Neural cell (in vitro differentiated cells): ENCODE data around the gene MCOLN3. TPM values are rescaled to one million over a fixed set of nuclear protein-coding genes. Genes with fewer than 3 reads are reported as not detected.

ENCODE experiments used
- H2AFZ ChIP-seq: fragments of 200-600, 300-800 bp; sonication (generic), shearing (Covaris generic); 2 replicates; pipeline ENCODE4 v1.6.0; 2014; ENCODE audit warnings: low read depth, mild to moderate bottlenecking, antibody characterized with exemption, low read length, moderate library complexity
- H3F3A ChIP-seq: fragments of 200-600 bp; shearing (Covaris generic); 2 replicates; pipeline ENCODE4 v1.6.1; 2016; ENCODE audit warnings: mild to moderate bottlenecking, moderate library complexity, mixed read lengths, antibody characterized with exemption, low read length; ENCODE audit not compliant: insufficient read depth, poor library complexity, severe bottlenecking
- H3K27ac ChIP-seq: fragments of 200-600, 300-800 bp; sonication (generic), shearing (Covaris generic); 2 replicates; pipeline ENCODE4 v1.5.1; 2014; ENCODE audit warnings: mild to moderate bottlenecking, low read length, moderate library complexity
- H3K27me3 ChIP-seq: fragments of 300-800, 200-600 bp; sonication (generic), shearing (Covaris generic); 2 replicates; pipeline ENCODE4 v1.6.0; 2014; ENCODE audit warnings: mild to moderate bottlenecking, low read depth, low read length, moderate library complexity; ENCODE audit not compliant: insufficient read depth
- H3K36me3 ChIP-seq: fragments of 300-800, 200-600 bp; sonication (generic), shearing (Covaris generic); 2 replicates; pipeline ENCODE4 v1.5.1; 2014; ENCODE audit warnings: mild to moderate bottlenecking, antibody characterized with exemption, low read length, moderate library complexity; ENCODE audit not compliant: insufficient read depth
- H3K4me2 ChIP-seq: fragments of 300-800, 200-600 bp; sonication (generic), shearing (Covaris generic); 2 replicates; pipeline ENCODE4 v1.6.0; 2014; ENCODE audit warnings: mild to moderate bottlenecking, low read length
- H3K4me3 ChIP-seq: fragments of 300-800, 200-600 bp; sonication (generic), shearing (Covaris generic); 2 replicates; pipeline ENCODE4 v1.5.1; 2014; ENCODE audit warnings: mild to moderate bottlenecking, low read length, moderate library complexity
- H3K79me2 ChIP-seq: fragments of 200-600 bp; shearing (Covaris generic); replicated peaks from 2 replicates; pipeline ENCODE4 v1.6.0; 2014; ENCODE audit warnings: mild to moderate bottlenecking, low read length, moderate library complexity; ENCODE audit not compliant: insufficient read depth
- H3K9ac ChIP-seq: fragments of 300-800, 200-600 bp; sonication (generic), shearing (Covaris generic); 2 replicates; pipeline ENCODE4 v1.6.1; 2016; ENCODE audit warnings: mild to moderate bottlenecking, low read length, mixed read lengths
- H3K9me2 ChIP-seq: fragments of 200-600 bp; shearing (Covaris generic); 2 replicates; pipeline ENCODE4 v1.6.1; 2016; ENCODE audit warnings: mild to moderate bottlenecking, low read length, mixed read lengths; ENCODE audit not compliant: insufficient read depth
- H3K9me3 ChIP-seq: fragments of 200-600, 300-800 bp; sonication (generic), shearing (Covaris generic); 2 replicates; pipeline ENCODE4 v1.6.1; 2016; ENCODE audit warnings: mild to moderate bottlenecking, mixed run types, low read length, moderate library complexity, mixed read lengths
- H4K20me1 ChIP-seq: fragments of 200-600 bp; shearing (Covaris generic); 2 replicates; pipeline ENCODE4 v1.6.1; 2016; ENCODE audit warnings: mild to moderate bottlenecking, mixed run types; ENCODE audit not compliant: insufficient read depth
- CTCF ChIP-seq: fragments of 450-650 bp; IDR thresholded peaks from 2 replicates; pipeline ENCODE4 v1.5.1; 2014; ENCODE audit warnings: antibody characterized with exemption, mild to moderate bottlenecking, moderate library complexity; ENCODE audit not compliant: poor library complexity, severe bottlenecking
- EP300 ChIP-seq: fragments of 450-650 bp; conservative IDR thresholded peaks from 2 replicates; pipeline ENCODE4 v1.6.1; 2014; ENCODE audit warnings: antibody characterized with exemption, mild to moderate bottlenecking, moderate library complexity; ENCODE audit not compliant: poor library complexity, severe bottlenecking
- EZH2 ChIP-seq: fragments of 200-600, 300-800 bp; shearing (Covaris generic), sonication (generic); IDR thresholded peaks from 2 replicates; pipeline ENCODE4 v1.6.1; 2014; ENCODE audit warnings: antibody characterized with exemption, low read length, borderline replicate concordance, mild to moderate bottlenecking; ENCODE audit not compliant: insufficient read depth, poor library complexity, severe bottlenecking
- MXI1 ChIP-seq: fragments of 450-650 bp; conservative IDR thresholded peaks from 2 replicates; pipeline ENCODE4 v1.6.1; 2014; ENCODE audit warnings: antibody characterized with exemption, mild to moderate bottlenecking; ENCODE audit not compliant: poor library complexity, severe bottlenecking
- POLR2AphosphoS5 ChIP-seq: IDR thresholded peaks from 2 replicates; pipeline ENCODE4 v1.6.1; 2012
- RAD21 ChIP-seq: fragments of 450-650 bp; conservative IDR thresholded peaks from 2 replicates; pipeline ENCODE4 v1.6.1; 2014; ENCODE audit warnings: antibody characterized with exemption, mild to moderate bottlenecking, moderate library complexity
- REST ChIP-seq: IDR thresholded peaks from 2 replicates; pipeline ENCODE4 v1.6.1; 2012; ENCODE audit warnings: borderline replicate concordance
- SMC3 ChIP-seq: fragments of 450-650 bp; conservative IDR thresholded peaks from 2 replicates; pipeline ENCODE4 v1.6.1; 2014; ENCODE audit warnings: antibody characterized with exemption, mild to moderate bottlenecking, moderate library complexity; ENCODE audit not compliant: poor library complexity
- TAF1 ChIP-seq: IDR thresholded peaks from 2 replicates; pipeline ENCODE4 v1.6.1; 2012; ENCODE audit warnings: low read depth
- polyA plus RNA-seq: library from polyadenylated mRNA; depleted of rRNA; stranded (reverse); fragments of >200 nt; gene quantifications from 2 replicates; pipeline ENCODE4 v1.2.3, GENCODE V29; 2014

MCOLN3 gene
- polyA plus RNA-seq, 1 donor from 2014 or later = not detected

GRCh38 chr1:85059563-85059962 lies 11.3 kb upstream of the MCOLN3 start:
- H3F3A ChIP-seq = no peaks in the 10 kb centered on the region
- H3K79me2 ChIP-seq = no peaks in the 10 kb centered on the region
- H3K4me3 ChIP-seq = no peak overlapping the region
- no peaks in the 10 kb centered on the region for H3K9me3 ChIP-seq
- no peak overlapping the region for H3K9ac ChIP-seq
- TF ChIP-seq EP300 (no peak), CTCF (no peak), MXI1 (no peak), TAF1 (no peak), RAD21 (no peak), REST (no peak), POLR2AphosphoS5 (no peak), EZH2 (no peak), SMC3 (no peak)
- H2AFZ ChIP-seq = no peak overlapping the region
- no peaks in the 10 kb centered on the region for H3K36me3 ChIP-seq
- no peaks in the 10 kb centered on the region for H4K20me1 ChIP-seq
- H3K27ac ChIP-seq = no peak overlapping the region
- H3K4me2 ChIP-seq = no peak overlapping the region
- no peaks in the 10 kb centered on the region for H3K27me3 ChIP-seq
- H3K9me2 ChIP-seq = no peaks in the 10 kb centered on the region

- no peaks in the 10 kb centered on the region for H3F3A ChIP-seq
- no peaks in the 10 kb centered on the region for H3K79me2 ChIP-seq
- no peaks in the 10 kb centered on the region for H3K36me3 ChIP-seq
- H3K27ac ChIP-seq = no peak overlapping the region
- no peak overlapping the region for H3K4me3 ChIP-seq
- no peaks in the 10 kb centered on the region for H3K9me2 ChIP-seq
- H4K20me1 ChIP-seq = no peaks in the 10 kb centered on the region
- TF ChIP-seq POLR2AphosphoS5 (no peak), EP300 (no peak), SMC3 (no peak), TAF1 (no peak), CTCF (no peak), REST (no peak), EZH2 (no peak), MXI1 (no peak), RAD21 (no peak)
- H3K4me2 ChIP-seq = no peak overlapping the region
- H3K27me3 ChIP-seq = no peaks in the 10 kb centered on the region
- H3K9me3 ChIP-seq = no peaks in the 10 kb centered on the region
- H3K9ac ChIP-seq = no peak overlapping the region
- no peak overlapping the region for H2AFZ ChIP-seq
Measured at GRCh38 chr1:85058786-85059185, 10.5 kb upstream of the MCOLN3 start.
